ENCODE data around the gene LRRC61. TPM values are rescaled to one million over a fixed set of nuclear protein-coding genes. Genes with fewer than 3 reads are reported as not detected.

Gene LRRC61
- total RNA-seq, 2 experiments from 2014 or later, result not detected

DNA sequence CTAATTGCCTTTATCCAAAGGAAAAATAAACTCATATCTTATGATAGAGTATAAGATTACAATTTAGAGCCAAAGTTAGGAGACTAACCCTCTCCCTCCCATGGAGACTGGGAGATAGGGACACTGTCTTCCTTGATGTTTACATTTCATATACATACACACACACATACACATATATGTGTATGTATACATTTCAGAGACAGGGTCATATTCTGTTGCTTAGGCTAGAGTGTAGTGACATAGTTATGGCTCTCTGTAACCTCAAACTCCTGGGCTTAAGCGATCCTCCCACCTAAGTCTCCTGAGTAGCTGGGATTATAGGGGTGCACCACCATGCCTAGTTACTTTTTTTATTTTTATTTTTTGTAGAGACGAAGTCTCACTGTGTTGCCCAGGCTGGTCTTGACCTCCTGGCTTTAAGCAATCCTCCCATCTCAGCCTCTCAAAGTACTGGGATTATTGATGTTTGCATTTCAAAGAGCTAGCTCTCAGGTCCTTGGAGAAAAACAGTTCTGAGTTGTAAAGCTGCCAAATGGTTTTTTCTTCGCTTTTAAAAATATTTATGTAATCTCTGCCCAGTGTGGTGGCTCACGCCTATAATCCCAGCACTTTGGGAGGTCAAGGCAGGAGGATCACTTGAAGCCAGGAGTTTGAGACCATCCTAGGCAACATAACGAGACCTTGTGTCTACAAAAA lies 37.4 kb downstream of the LRRC61 start:
- intact Hi-C loops (cut with micrococcal nuclease; ENCODE audit: unreplicated experiment), result loop anchor here (10.0 kb wide), 1 partner anchor 534 kb away; no protein-coding TSS in a partner anchor
- Histone ChIP-seq H3K4me1 (ENCODE audit: insufficient read depth, low read length, poor library complexity, severe bottlenecking) (peaks cover 31% of the 10 kb centered on the region), H3K9me2 (ENCODE audit: insufficient read depth, low read length) (no peaks in the 10 kb centered on the region), H3K27ac (ENCODE audit: low read depth, low read length, poor library complexity, severe bottlenecking) (no peak overlapping the region), H3K4me3 (ENCODE audit: low read depth, low read length, poor library complexity, severe bottlenecking) (no peak overlapping the region), H3K9me3 (ENCODE audit: low read length) (no peaks in the 10 kb centered on the region), H2AFZ (ENCODE audit: low read length) (no peak overlapping the region), H3K4me2 (ENCODE audit: low read length) (no peak overlapping the region), H4K20me1 (ENCODE audit: insufficient read depth, low read length) (no peaks in the 10 kb centered on the region), H3K79me2 (ENCODE audit: insufficient read depth, low read depth, low read length) (no peaks in the 10 kb centered on the region), H3K36me3 (ENCODE audit: insufficient read depth, low read length) (no peaks in the 10 kb centered on the region)
- CTCF ChIA-PET (ENCODE audit: unreplicated experiment), result no interaction called here
- DNase-seq (ENCODE audit: low spot score), result no peak
- no peak for TF ChIP-seq EZH2phosphoT487 (IDR thresholded peaks at IDR 0.05; ENCODE audit: borderline replicate concordance, low read depth, low read length)
- TF ChIP-seq CTCF (conservative IDR thresholded peaks at IDR 0.05; ENCODE audit: low read length), result no peak
- POLR2A ChIA-PET, result no interaction called here
- no TSS peak for BruUV-seq (replicated peaks)

- Histone ChIP-seq H2AFZ (ENCODE audit: low read length) (no peak overlapping the region), H3K4me1 (ENCODE audit: insufficient read depth, low read length, poor library complexity, severe bottlenecking) (peaks cover 40% of the 10 kb centered on the region), H3K9me3 (ENCODE audit: low read length) (no peaks in the 10 kb centered on the region), H3K9me2 (ENCODE audit: insufficient read depth, low read length) (no peaks in the 10 kb centered on the region), H3K36me3 (ENCODE audit: insufficient read depth, low read length) (no peaks in the 10 kb centered on the region), H4K20me1 (ENCODE audit: insufficient read depth, low read length) (no peaks in the 10 kb centered on the region), H3K79me2 (ENCODE audit: insufficient read depth, low read depth, low read length) (no peaks in the 10 kb centered on the region), H3K4me2 (ENCODE audit: low read length) (no peak overlapping the region), H3K4me3 (ENCODE audit: low read depth, low read length, poor library complexity, severe bottlenecking) (no peak overlapping the region), H3K27ac (ENCODE audit: low read depth, low read length, poor library complexity, severe bottlenecking) (no peak overlapping the region)
- TF ChIP-seq CTCF (conservative IDR thresholded peaks at IDR 0.05; ENCODE audit: low read length) (no peak), EZH2phosphoT487 (IDR thresholded peaks at IDR 0.05; ENCODE audit: borderline replicate concordance, low read depth, low read length) (no peak)
- CTCF ChIA-PET (ENCODE audit: unreplicated experiment), result no interaction called here
- intact Hi-C loops (cut with micrococcal nuclease; ENCODE audit: unreplicated experiment), result loop anchor here (10.0 kb wide), 1 partner anchor 533 kb away; no protein-coding TSS in a partner anchor
- POLR2A ChIA-PET, result interaction anchor here (0.7 kb wide), 1 partner anchor 8 kb away, joined by 3 read pairs; no protein-coding TSS in a partner anchor
- no peak for DNase-seq (ENCODE audit: low spot score)
- BruUV-seq (replicated peaks), result no TSS peak
Measured at GRCh38 chr7:150361402-150361801, 38.2 kb downstream of the LRRC61 start.

Measured in OCI-LY7 (cell line).